Measurements from ENCODE around the gene DUSP14.
A peak's percentile ranks its signal among the peaks of the same experiment; 100 is the strongest.
"Not testable (repeated sequence)": the region's sequence is repeated elsewhere in the genome, so short reads cannot be mapped to it uniquely, and the experiment has no call there.

DUSP14 gene, protein sequence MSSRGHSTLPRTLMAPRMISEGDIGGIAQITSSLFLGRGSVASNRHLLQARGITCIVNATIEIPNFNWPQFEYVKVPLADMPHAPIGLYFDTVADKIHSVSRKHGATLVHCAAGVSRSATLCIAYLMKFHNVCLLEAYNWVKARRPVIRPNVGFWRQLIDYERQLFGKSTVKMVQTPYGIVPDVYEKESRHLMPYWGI

DNA sequence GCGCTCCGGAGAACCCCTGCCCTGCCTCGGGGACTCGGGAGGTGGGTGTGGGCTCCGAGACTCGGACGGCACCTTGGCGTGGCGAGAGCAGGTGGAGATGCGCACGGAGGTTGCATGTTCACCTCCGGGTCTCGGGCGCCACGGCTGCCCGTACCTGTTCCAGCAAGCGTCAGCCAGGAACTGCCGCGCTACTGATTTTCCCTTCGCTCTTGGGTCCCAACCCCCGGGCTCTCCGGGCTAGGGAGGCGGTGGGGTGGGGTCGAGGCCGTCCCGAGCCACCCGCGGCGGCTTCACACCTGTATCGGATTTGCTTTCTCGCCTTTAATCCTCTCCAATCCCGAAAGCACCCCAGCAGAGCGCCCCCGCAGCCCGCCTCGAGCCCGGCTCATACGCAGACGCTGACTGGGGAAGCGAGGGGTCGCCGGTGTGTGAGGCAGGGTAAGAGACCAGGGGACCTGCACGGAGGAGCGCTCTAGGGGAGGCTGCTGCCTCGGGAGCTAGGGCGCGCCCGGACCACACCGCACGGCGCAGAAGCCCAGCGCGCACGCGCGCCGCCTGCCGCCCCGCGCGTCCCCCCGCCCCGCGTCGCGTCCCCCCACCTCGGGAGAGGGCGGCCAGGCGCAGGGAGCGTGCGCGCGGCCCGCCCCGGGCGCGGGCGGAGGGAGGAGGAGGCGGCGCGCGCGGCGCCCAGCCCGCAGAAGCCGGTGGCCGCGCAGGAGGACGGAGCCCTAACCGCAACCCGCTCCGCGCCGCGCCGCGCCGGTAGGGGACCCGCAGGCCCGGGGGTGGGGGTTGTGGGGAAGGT lies at the start of gene DUSP14:
TSS of gene DUSP14 (plus strand) at position 695 of the 805 bp plus-strand sequence. CDS start 22,382 bp downstream, outside the sequence.
- peak; percentile 92 for DNase-seq

GRCh38 chr17:37440424-37440823 lies 49.3 kb upstream of the DUSP14 start:
- no peak for DNase-seq

DNA sequence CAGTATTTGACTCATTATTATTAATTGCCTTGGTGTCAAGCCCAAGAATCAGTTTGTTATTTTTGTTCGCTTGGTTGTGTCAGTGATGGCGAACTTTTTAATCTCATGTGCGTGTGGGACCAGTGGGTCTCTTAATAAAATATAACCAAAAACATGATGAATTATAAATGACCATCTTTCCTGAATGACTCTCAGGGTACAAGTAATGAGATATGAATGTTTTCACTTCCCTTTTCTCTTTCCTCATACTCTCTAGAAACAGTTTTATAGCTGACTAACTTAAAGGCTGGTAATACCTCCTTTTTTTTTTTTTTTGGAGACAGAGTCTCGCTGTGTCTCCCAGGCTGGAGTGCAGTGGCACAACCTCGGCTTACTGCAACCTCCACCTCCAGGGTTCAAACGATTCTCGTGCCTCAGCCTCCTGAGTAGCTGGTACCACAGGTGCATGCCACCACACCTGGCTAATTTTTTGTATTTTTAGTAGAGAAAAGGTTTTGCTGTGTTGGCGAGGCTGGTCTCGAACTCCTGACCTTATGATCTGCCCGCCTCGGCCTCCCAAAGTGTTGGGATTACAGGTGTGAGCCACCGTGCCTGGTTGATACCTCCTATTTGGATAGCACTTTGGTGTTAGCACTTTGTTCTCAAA lies 48.2 kb upstream of the DUSP14 start:
- not testable (repeated sequence) for DNase-seq

GRCh38 chr17:37446027-37446426 lies 43.7 kb upstream of the DUSP14 start:
- DNase-seq, result no peak

GRCh38 chr17:37447641-37448040 lies 42.0 kb upstream of the DUSP14 start:
- peak; percentile 62 for DNase-seq

DNA sequence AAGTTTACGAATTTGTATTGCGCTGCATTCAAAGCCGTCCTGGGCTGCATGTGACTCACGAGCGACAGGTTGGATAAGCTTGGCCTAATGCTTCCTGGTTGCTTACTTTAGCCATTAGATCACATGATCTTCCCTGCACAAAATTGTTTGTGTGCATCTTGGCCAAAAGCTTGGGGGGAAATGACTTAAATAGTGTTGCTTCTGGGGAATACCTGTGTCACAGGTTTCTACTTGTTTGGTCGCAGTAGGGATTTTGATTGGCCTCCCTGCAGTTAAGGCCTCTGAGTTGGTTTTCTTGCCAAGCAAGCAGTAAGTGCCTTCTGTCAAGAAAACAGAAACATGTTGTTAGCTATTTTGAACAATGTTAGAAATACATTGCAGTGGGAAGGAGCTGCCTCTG lies 39.6 kb upstream of the DUSP14 start:
- DNase-seq, result peak; percentile 61

- not testable (repeated sequence) for DNase-seq
These were observed 31.9 kb upstream of the DUSP14 start for GRCh38 chr17:37457801-37458200.

DNA sequence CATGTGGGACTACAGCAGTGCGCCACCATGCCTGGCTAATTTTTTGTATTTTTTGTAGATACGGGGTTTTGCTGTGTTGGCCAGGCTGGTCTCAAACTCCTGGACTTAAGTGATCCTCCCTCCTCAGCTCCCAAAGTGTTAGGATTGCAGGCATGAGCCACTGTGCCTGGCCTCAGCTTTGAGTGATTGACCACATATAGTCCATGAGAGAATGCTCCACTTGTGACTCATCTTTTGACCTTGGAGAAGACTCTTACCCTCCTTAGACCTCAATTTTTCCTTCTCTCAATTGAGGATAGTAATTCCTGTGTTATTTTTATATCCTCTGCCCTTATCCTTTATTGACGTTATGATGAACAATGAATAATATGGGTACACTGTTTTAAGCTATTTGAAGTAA lies 30.9 kb upstream of the DUSP14 start:
- DNase-seq, result no peak

GRCh38 chr17:37461668-37462067 lies 28.0 kb upstream of the DUSP14 start:
- DNase-seq, result no peak

DNA sequence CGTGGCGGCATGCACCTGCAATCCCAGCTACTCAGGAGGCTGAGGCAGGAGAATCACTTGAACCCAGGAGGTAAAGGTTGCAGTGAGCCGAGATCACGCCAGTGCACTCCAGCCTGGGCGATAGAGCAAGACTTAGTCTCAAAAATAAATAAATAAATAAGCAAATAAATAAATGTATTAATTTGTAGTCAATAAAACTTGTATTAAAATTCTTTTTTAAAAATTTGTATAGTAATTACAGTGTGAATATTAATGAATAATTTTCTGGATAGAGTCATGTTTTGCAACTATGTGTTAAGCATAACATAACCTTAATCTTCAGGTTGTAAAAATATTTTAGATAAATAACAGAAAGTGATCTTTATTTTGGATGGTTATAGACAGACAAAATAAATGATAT lies 27.2 kb upstream of the DUSP14 start:
- no peak for DNase-seq

GRCh38 chr17:37463039-37463438 lies 26.7 kb upstream of the DUSP14 start:
- no peak for DNase-seq

- no peak for DNase-seq
These were observed 24.5 kb upstream of the DUSP14 start for GRCh38 chr17:37465069-37465616.

- DNase-seq, result no peak
These were observed 23.2 kb upstream of the DUSP14 start for GRCh38 chr17:37466471-37466870.

DNA sequence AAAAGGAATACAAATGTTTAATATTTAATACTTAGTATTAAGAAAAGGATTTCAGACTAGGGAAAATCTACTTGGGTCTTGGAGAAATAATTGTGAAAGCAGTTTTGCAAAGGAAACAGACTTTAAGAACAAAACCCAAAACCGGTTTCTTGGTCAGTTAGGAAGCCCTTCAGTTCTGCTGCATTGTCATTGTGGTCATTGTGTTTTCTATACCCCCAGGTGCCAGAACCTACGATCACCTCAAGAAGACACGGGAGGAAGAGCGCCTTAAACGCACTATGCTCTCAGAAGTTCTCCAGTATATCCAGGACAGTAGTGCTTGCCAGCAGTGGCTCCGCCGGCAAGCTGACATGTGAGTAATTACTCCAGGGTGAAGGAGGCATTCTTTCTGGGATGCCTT lies 19.5 kb upstream of the DUSP14 start:
- no peak for DNase-seq

DNA sequence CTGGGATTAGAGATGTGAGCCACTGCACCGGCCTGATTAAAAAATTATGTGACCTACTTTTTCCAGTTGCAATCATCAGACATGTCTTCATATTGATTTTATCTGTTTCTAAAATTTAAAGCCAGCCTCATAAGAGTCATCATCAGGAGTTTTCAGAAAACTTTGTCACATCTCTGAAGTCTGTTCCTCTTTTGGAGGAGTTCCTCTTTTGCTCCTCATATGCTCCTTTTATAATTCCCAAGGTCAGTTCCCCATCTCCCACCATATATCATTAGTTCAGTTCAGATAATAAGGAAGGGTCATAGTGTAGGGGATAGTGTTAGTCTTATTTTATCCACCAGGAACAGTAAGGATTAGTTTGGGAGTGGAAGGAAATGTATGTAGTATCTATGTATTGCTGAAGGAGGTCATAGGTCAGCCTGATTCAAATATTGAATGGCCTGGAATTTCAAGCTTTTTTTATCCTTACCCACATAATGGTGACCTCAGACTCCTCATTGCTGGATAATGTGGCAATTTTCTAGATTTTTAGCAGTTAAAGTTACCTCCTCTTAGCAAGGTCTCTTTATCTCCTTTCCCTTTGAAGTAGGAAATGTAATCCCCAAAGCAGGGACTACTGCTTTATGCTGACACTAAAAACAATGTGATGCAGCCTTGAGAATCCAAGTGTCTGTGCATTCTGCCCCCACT lies 13.8 kb upstream of the DUSP14 start:
- DNase-seq, result no peak

GRCh38 chr17:37476431-37477120 lies 13.1 kb upstream of the DUSP14 start:
- DNase-seq, result peak; percentile 84

GRCh38 chr17:37478187-37478586 lies 11.5 kb upstream of the DUSP14 start:
- DNase-seq, result no peak

DNA sequence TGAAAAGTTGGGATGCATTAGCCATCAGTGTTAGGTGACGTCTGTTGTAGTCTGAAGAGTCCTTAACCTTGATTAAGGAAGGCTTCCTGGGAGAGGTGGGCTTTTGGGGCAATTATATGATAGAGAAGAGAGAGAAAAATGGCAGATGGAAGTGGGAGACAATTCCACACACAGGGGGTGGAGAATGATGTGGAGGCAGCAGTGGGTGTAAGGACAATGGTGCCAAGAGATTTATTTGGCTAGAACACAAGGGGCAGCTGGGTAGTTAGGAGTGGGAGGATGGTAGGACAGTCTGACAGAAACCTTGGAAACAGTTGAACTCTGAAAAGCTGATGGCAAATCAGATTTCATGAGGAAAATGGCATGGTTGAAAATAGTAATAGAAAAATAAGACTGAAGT lies 10.7 kb upstream of the DUSP14 start:
- no peak for DNase-seq

DNA sequence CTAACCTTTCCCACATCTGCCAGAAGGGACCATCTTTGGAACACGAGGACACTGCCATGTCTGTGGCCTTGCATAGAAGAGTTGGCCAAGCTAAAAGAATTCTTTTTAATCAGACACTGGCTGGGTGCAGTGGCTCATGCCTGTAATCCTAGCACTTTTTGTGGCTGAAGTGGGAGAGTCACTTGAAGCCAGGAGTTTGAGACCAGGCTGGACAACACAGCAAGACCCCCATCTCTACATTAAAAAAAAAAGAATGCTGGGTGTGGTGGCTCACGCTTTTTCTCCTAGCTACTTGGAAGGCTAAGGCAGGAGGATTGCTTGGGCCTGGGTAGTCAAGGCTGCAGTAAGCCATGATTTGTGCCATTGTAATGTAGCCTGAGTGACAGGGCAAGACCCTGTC lies 9.3 kb upstream of the DUSP14 start:
- no peak for DNase-seq

DNA sequence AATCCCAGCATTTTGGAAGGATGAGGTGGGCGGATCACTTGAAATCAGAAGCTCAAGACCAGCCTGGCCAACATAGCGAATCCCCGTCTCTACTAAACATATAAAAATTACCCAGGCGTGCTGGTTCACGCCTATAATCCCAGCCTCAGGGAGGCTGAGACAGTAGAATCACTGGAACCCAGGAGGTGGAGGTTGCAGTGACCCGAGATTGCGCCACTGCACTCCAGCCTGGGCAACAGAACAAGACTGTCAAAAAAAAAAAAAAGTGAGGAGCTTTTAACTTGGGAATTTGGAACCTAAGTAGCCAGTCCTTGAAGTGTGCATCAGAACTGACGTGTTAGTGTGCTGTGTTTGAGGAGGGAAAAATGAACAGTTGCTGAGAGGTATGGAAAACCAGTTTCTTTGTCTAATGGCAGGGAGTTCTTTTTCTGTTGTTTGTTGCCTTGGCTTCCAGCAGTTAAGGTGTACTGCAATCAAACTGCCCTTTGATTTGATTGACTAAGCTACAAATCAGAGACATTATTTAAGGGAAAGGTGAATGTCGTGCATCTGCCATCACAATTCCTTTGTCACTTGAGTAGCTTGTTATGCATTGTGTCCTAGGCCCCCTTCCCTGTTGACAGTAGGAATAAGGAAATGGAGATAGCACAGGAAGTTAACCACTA lies 8.6 kb upstream of the DUSP14 start:
- no peak for DNase-seq

DNA sequence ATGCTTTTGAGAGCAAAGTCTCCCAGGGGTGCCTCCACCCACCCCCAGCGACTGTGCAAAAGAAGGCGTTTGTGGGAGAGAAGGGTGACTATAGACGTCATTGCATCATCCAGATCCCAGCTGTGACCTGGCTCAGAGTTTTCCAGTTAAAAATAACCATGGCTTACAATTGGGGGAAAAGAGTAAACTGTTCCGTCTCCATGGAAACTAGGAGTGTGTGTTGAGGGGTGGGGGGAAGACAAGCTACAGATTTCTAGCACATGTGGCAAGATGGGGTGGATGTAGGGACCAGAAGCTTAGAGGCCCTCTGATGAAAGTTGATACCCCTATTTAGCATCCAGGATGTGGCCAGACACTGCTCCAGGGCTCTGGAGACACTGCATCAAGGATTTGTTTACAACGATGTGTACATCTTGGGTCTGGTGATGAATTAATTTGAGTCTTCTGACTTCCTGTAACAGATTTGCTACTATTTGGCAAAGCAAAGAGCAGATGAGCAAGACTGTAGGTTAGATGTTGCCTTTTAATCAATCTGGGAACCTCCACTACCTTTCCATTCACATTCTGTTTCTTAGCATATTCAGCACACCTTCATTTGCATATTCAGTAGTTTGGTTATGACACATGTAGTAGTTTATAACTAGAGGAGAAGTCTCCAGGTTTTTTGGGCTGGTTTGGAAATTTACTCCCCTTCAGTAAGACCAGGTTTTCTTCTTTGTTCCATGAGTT lies 6.2 kb upstream of the DUSP14 start:
- no peak for DNase-seq
